IMR-90 (cell line): ENCODE results near the gene SLC33A1. TPM values are rescaled to one million over a fixed set of nuclear protein-coding genes. Genes with fewer than 3 reads are reported as not detected.
A peak's percentile ranks its signal among the peaks of the same experiment; 100 is the strongest.

ENCODE experiments used
- ATAC-seq: fragments of 200-7000 bp; cut with Tn5 transposase; 2 replicates; pipeline ENCODE4 v1.9.1; 2020; ENCODE audit warnings: low read depth, mild to moderate bottlenecking, moderate library complexity
- BruUV-seq: library from RNA; stranded (reverse); fragments of 400-500 nt; replicated peaks from 2 replicates; lab custom pipeline; 2021; lab: Mats Ljungman, UMichigan
- CTCF ChIA-PET: fragments of 300-600 bp; formaldehyde crosslinking; extraction: SDS; loops from one replicate; lab custom pipeline; 2021; ENCODE audit warnings: antibody characterized with exemption; lab: Yijun Ruan, JAX
- POLR2A ChIA-PET: fragments of 300-600 bp; sonication (Branson Sonifier 250); formaldehyde crosslinking; loops from one replicate; lab custom pipeline; 2022; ENCODE audit warnings: antibody characterized with exemption; ENCODE audit not compliant: unreplicated experiment; lab: Charles Lee
- DNase-seq: peaks from one replicate; pipeline ENCODE4 v3.0.0; 2013
- H2AFZ ChIP-seq: replicated peaks from 2 replicates; pipeline ENCODE3; 2013; ENCODE audit warnings: low read length, mild to moderate bottlenecking; ENCODE audit not compliant: poor library complexity
- H2AK5ac ChIP-seq: 2 replicates; pipeline ENCODE4 v1.6.1; 2013; ENCODE audit warnings: low read depth, low read length, inconsistent platforms
- H2AK9ac ChIP-seq: replicated peaks from 2 replicates; pipeline ENCODE3; 2013; ENCODE audit warnings: mild to moderate bottlenecking, low read depth, low read length, moderate library complexity; ENCODE audit not compliant: poor library complexity
- H2BK120ac ChIP-seq: 2 replicates; pipeline ENCODE4 v1.6.1; 2013; ENCODE audit warnings: low read depth, low read length, inconsistent platforms
- H2BK15ac ChIP-seq: 3 replicates; pipeline ENCODE4 v1.6.1; 2013; ENCODE audit warnings: low read depth, low read length, inconsistent platforms
- H2BK20ac ChIP-seq: 2 replicates; pipeline ENCODE4 v1.6.1; 2013; ENCODE audit warnings: low read depth, mild to moderate bottlenecking, inconsistent platforms, low read length, moderate library complexity
- H2BK5ac ChIP-seq: 2 replicates; pipeline ENCODE4 v1.6.1; 2013; ENCODE audit warnings: mild to moderate bottlenecking, low read depth, low read length, inconsistent platforms; ENCODE audit not compliant: poor library complexity, severe bottlenecking
- H3K14ac ChIP-seq: replicated peaks from 2 replicates; pipeline ENCODE4 v1.6.1; 2013; ENCODE audit warnings: low read depth, low read length, inconsistent platforms
- H3K18ac ChIP-seq: 2 replicates; pipeline ENCODE4 v1.6.1; 2013; ENCODE audit warnings: low read depth, low read length, control low read depth
- H3K23ac ChIP-seq: 2 replicates; pipeline ENCODE4 v1.6.1; 2013; ENCODE audit warnings: low read depth, low read length, inconsistent platforms
- H3K27ac ChIP-seq: 2 replicates; pipeline ENCODE4 v1.5.1; 2013; ENCODE audit warnings: mild to moderate bottlenecking, control low read depth, low read length; ENCODE audit not compliant: insufficient read depth
- H3K27me3 ChIP-seq: 2 replicates; pipeline ENCODE4 v1.6.1; 2013; ENCODE audit warnings: low read length; ENCODE audit not compliant: control insufficient read depth, insufficient read depth
- H3K36me3 ChIP-seq: 2 replicates; pipeline ENCODE4 v1.6.1; 2013; ENCODE audit warnings: low read length, mixed read lengths; ENCODE audit not compliant: control insufficient read depth, insufficient read depth
- H3K4ac ChIP-seq: 2 replicates; pipeline ENCODE4 v1.6.1; 2013; ENCODE audit warnings: low read depth, low read length, inconsistent platforms
- H3K4me1 ChIP-seq: 2 replicates; pipeline ENCODE4 v1.6.1; 2013; ENCODE audit warnings: low read length, mixed read lengths; ENCODE audit not compliant: control insufficient read depth, insufficient read depth
- H3K4me2 ChIP-seq: 2 replicates; pipeline ENCODE4 v1.6.1; 2013; ENCODE audit warnings: low read depth, mild to moderate bottlenecking, control low read depth, low read length, moderate library complexity
- H3K4me3 ChIP-seq: 2 replicates; pipeline ENCODE4 v1.5.1; 2013; ENCODE audit warnings: low read depth, mild to moderate bottlenecking, control low read depth, low read length, moderate library complexity; ENCODE audit not compliant: insufficient read depth
- H3K56ac ChIP-seq: 2 replicates; pipeline ENCODE4 v1.6.1; 2013; ENCODE audit warnings: low read length, inconsistent platforms; ENCODE audit not compliant: insufficient read depth; ENCODE audit errors: extremely low read depth
- H3K79me1 ChIP-seq, 2 experiments: 2 replicates each; pipeline ENCODE4 v1.6.1; 2013; ENCODE audit warnings: low read length in 2 of 2, inconsistent platforms in 1 of 2, low read depth in 1 of 2
- H3K9ac ChIP-seq: 2 replicates; pipeline ENCODE4 v1.6.1; 2013; ENCODE audit warnings: low read depth, low read length, control low read depth
- H3K9me1 ChIP-seq: 2 replicates; pipeline ENCODE4 v1.6.1; 2013; ENCODE audit warnings: low read length, inconsistent platforms; ENCODE audit not compliant: insufficient read depth
- H3K9me3 ChIP-seq: 2 replicates; pipeline ENCODE4 v1.6.1; 2013; ENCODE audit warnings: low read length; ENCODE audit not compliant: control insufficient read depth, insufficient read depth
- H4K20me1 ChIP-seq: 2 replicates; pipeline ENCODE4 v1.6.1; 2013; ENCODE audit warnings: low read length, inconsistent platforms; ENCODE audit not compliant: insufficient read depth
- H4K5ac ChIP-seq: 2 replicates; pipeline ENCODE4 v1.6.1; 2013; ENCODE audit warnings: mild to moderate bottlenecking, low read depth, low read length, control low read depth
- H4K8ac ChIP-seq, 2 experiments: 2 replicates each; pipeline ENCODE4 v1.6.1; 2013; ENCODE audit warnings: low read depth in 2 of 2, low read length in 2 of 2, control low read depth in 1 of 2, inconsistent platforms in 1 of 2
- H4K91ac ChIP-seq: 2 replicates; pipeline ENCODE4 v1.6.1; 2013; ENCODE audit warnings: low read depth, low read length, inconsistent platforms; ENCODE audit not compliant: insufficient read depth
- BHLHE40 ChIP-seq: fragments of 150-350 bp; IDR thresholded peaks from 2 replicates; pipeline ENCODE4 v1.6.1; 2016; ENCODE audit warnings: mild to moderate bottlenecking, low read depth, low read length
- CEBPB ChIP-seq: IDR thresholded peaks from 2 replicates; pipeline ENCODE4 v1.6.1; 2012; ENCODE audit warnings: low read depth, low read length, improper control_type of control experiment
- CHD1 ChIP-seq: IDR thresholded peaks from 2 replicates; pipeline ENCODE4 v1.6.1; 2012; ENCODE audit warnings: low read depth, low read length, improper control_type of control experiment
- FOS ChIP-seq: fragments of 150-350 bp; IDR thresholded peaks from 2 replicates; pipeline ENCODE4 v1.6.1; 2016; ENCODE audit warnings: low read depth, low read length
- MAZ ChIP-seq: IDR thresholded peaks from 2 replicates; pipeline ENCODE4 v1.6.1; 2012; ENCODE audit warnings: low read depth, mild to moderate bottlenecking, low read length, improper control_type of control experiment, moderate library complexity, borderline replicate concordance
- MXI1 ChIP-seq: IDR thresholded peaks from 2 replicates; pipeline ENCODE4 v1.6.1; 2012; ENCODE audit warnings: low read depth, mild to moderate bottlenecking, low read length, moderate library complexity, borderline replicate concordance
- NFE2L2 ChIP-seq: fragments of 150-350 bp; IDR thresholded peaks from 2 replicates; pipeline ENCODE4 v1.6.1; 2016; ENCODE audit warnings: low read depth, mild to moderate bottlenecking, low read length
- POLR2A ChIP-seq: IDR thresholded peaks from 2 replicates; pipeline ENCODE4 v1.6.1; 2012; ENCODE audit warnings: mild to moderate bottlenecking, low read depth, low read length
- RAD21 ChIP-seq: IDR thresholded peaks from 2 replicates; pipeline ENCODE4 v1.6.1; 2012; ENCODE audit warnings: low read length, improper control_type of control experiment
- RCOR1 ChIP-seq: IDR thresholded peaks from 2 replicates; pipeline ENCODE4 v1.6.1; 2012; ENCODE audit warnings: mild to moderate bottlenecking, low read length, improper control_type of control experiment; ENCODE audit not compliant: insufficient replicate concordance
- RFX5 ChIP-seq: IDR thresholded peaks from 2 replicates; pipeline ENCODE4 v1.8.0; 2012; ENCODE audit warnings: low read depth, mild to moderate bottlenecking, low read length, moderate library complexity
- SMC3 ChIP-seq: fragments of 150-350 bp; IDR thresholded peaks from 2 replicates; pipeline ENCODE4 v1.6.1; 2016; ENCODE audit warnings: low read depth, mild to moderate bottlenecking, antibody characterized with exemption, low read length, moderate library complexity
- USF2 ChIP-seq: fragments of 150-350 bp; IDR thresholded peaks from 2 replicates; pipeline ENCODE4 v1.6.1; 2017; ENCODE audit warnings: mild to moderate bottlenecking, antibody characterized with exemption, low read length, low read depth
- WGBS, 2 experiments: methylation state at CpG; one replicate each; pipeline versions ENCODE4 v1.1.5 to v1.1.7; 2013; ENCODE audit warnings: missing lambda C conversion rate in 2 of 2; ENCODE audit not compliant: insufficient read length in 1 of 2; ENCODE audit errors: extremely low coverage in 2 of 2; 5-methylcytosine and 5-hydroxymethylcytosine counted together
- dilution Hi-C: fragments of 300-500 bp; cut with HindIII; formaldehyde crosslinking; loops from one replicate; pipeline ENCODE4 v1.14.3; 2018; ENCODE audit warnings: low sequenced_read_pairs; ENCODE audit not compliant: unreplicated experiment
- in situ Hi-C: fragments of 300-500 bp; cut with MboI; formaldehyde crosslinking; loops from 3 replicates; pipeline ENCODE4 v1.14.3; 2019; ENCODE audit warnings: low sequenced_read_pairs, inconsistent platforms, mixed read lengths
- intact Hi-C: fragments of 100-400 bp; cut with micrococcal nuclease; formaldehyde crosslinking; loops from 2 replicates; pipeline ENCODE4 v1.10.0; 2022
- polyA plus RNA-seq, 3 experiments: library from polyadenylated mRNA; depleted of rRNA; stranded (reverse); fragments of >200 nt; gene quantifications; 2 replicates each; pipeline ENCODE4 v1.2.3, GENCODE V29; 2012; ENCODE audit warnings: low replicate concordance in 1 of 3
- total RNA-seq: library from RNA; depleted of rRNA; stranded (reverse); fragments of >200 nt; gene quantifications from 2 replicates; pipeline ENCODE4 v1.2.3, GENCODE V29; 2012

SLC33A1 gene
- total and polyA plus RNA-seq, 2 of the 4 experiments (the other 2 are of a cell fraction): 12.9 to 32.4 TPM

DNA sequence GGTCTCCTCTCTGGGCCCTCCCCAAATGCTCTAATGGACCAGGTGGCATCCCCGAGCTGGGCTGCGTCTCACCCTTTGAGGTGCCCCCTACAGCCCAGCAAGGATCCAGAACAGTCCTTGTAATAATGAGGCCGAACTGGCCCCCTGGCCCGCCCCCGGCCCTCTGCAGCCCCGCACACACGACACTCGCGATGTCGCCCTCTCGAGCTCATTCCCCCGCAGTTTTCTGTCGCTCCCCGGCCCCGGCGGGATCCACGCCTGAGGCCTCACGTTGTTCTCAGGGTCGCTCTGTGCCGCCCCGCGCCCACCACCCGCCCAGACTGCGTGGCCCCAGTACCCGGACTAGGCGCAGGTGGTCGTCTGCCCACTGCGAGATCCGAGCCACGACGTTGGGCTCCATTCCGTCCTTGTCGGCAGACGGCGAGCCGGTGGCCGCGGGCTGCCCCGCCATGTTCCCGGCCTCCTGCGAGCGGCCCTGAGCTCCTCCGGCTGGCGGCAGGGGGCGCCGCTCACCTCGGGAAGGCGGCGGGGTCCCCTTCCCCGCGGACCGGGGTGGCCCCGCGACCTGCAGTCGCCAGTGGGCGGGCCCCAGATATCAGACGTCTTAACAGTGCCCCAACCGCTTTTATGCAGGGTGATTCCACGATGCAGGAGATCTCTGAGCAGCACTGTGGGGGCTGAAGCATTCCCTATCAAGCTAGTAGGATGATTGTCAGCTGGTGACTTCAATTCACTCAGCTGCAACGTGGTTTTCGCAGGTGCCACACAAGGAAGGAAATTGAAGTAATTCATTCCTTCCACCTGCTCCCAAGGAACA lies 48.2 kb downstream of the SLC33A1 start, which contains the start of gene C3orf33 (continued):
- TF ChIP-seq USF2: no peak

- Histone ChIP-seq H3K4me1 (no peaks in the 10 kb centered on the region), H3K9me3 (no peaks in the 10 kb centered on the region), H3K9ac (0 out of 2 replicates have a peak overlapping the region, but pooled peaks have one; percentile 95), H3K4ac (peak overlapping the region; percentile 88; the same call in 1 of the 2 replicates), H4K91ac (no peak overlapping the region), H3K36me3 (no peaks in the 10 kb centered on the region), H2BK120ac (no peak overlapping the region), H3K14ac (no peak overlapping the region), H2BK20ac (no peak overlapping the region), H2BK15ac (no peak overlapping the region), H4K8ac (peak overlapping the region; percentile 89 to 91; a peak in 2 of 4 replicates), H3K9me1 (no peaks in the 10 kb centered on the region), H2AK5ac (no peak overlapping the region), H4K5ac (peak overlapping the region; percentile 80; the same call in 1 of the 2 replicates), H3K27ac (no peak overlapping the region; the same call in 1 of the 2 replicates), H2BK5ac (no peak overlapping the region), H3K79me1 (no peaks in the 10 kb centered on the region), H3K4me3 (peak overlapping the region; percentile 69), H3K18ac (no peak overlapping the region; the same call in 1 of the 2 replicates), H2AK9ac (no peak overlapping the region), H3K23ac (no peak overlapping the region), H2AFZ (peak overlapping the region; percentile 99), H3K27me3 (no peaks in the 10 kb centered on the region), H3K56ac (no peak overlapping the region), H4K20me1 (no peaks in the 10 kb centered on the region), H3K4me2 (peak overlapping the region; percentile 50)
- dilution Hi-C loops: no loop called here
- no TSS peak for BruUV-seq
- CTCF ChIA-PET: interaction anchor here (0.6 to 2.1 kb wide), 22 partner anchors 9 to 139 kb away, joined by 3 to 12 read pairs (median 4); partner anchors contain the start of genes GMPS, PLCH1 and SLC33A1
- in situ Hi-C loops: no loop called here
- DNase-seq (no peak), ATAC-seq (peak; percentile 38)
- POLR2A ChIA-PET: interaction anchor here (1.2 kb wide), 1 partner anchor 65 kb away, joined by 3 read pairs; the partner anchor contains the start of gene GMPS
- intact Hi-C loops: loop anchor here (5.0 kb wide), 1 partner anchor 342 kb away; no protein-coding TSS in a partner anchor
- WGBS, 2 experiments: 81% methylated on average over 3 of the region's 15 CpGs; no CpG with 5 or more reads in 1 of the 2 experiments
- TF ChIP-seq RFX5: no peak
- no peak for TF ChIP-seq CEBPB
- no peak for TF ChIP-seq BHLHE40
- no peak for TF ChIP-seq FOS
- TF ChIP-seq RCOR1: no peak
- TF ChIP-seq RAD21: no peak
- no peak for TF ChIP-seq MXI1
- no peak for TF ChIP-seq USF2
- no peak for TF ChIP-seq NFE2L2
- no peak for TF ChIP-seq CHD1
- no peak for TF ChIP-seq POLR2A
- TF ChIP-seq SMC3: no peak
- TF ChIP-seq MAZ: no peak
Observed at GRCh38 chr3:155805204-155805801, 48.9 kb downstream of the SLC33A1 start.
